GM12878 (cell line): ENCODE data around the gene AFF1. TPM values are rescaled to one million over a fixed set of nuclear protein-coding genes. Genes with fewer than 3 reads are reported as not detected.
A peak's percentile ranks its signal among the peaks of the same experiment; 100 is the strongest.

Source experiments
- BACH1 ChIP-seq: fragments of 450-650 bp; IDR thresholded peaks from 2 replicates; pipeline ENCODE4 v1.6.1; 2017; ENCODE audit warnings: mild to moderate bottlenecking, borderline replicate concordance
- CBX3 ChIP-seq: fragments of 200-600 bp; sonication (generic); IDR thresholded peaks from 2 replicates; pipeline ENCODE4 v1.6.1; 2016; ENCODE audit warnings: low read depth, borderline replicate concordance
- CHD2 ChIP-seq: IDR thresholded peaks from 2 replicates; pipeline ENCODE4 v1.6.1; 2011; ENCODE audit warnings: low read depth, low read length, improper control_type of control experiment, borderline replicate concordance
- CREM ChIP-seq: IDR thresholded peaks from 2 replicates; pipeline ENCODE4 v1.6.1; 2014; ENCODE audit warnings: antibody characterized with exemption, low read depth
- CUX1 ChIP-seq: IDR thresholded peaks from 2 replicates; pipeline ENCODE4 v1.6.1; 2012; ENCODE audit warnings: improper control_type of control experiment, low read depth, low read length; ENCODE audit not compliant: insufficient replicate concordance
- ESRRA ChIP-seq: IDR thresholded peaks from 2 replicates; pipeline ENCODE4 v1.6.1; 2012; ENCODE audit warnings: mild to moderate bottlenecking, low read length, improper control_type of control experiment
- FOS ChIP-seq: IDR thresholded peaks from 3 replicates; pipeline ENCODE4 v1.6.1; 2011; ENCODE audit warnings: borderline replicate concordance; ENCODE audit not compliant: insufficient read length; ENCODE audit errors: extremely low read depth
- JUND ChIP-seq: IDR thresholded peaks from 2 replicates; pipeline ENCODE4 v1.6.1; 2012; ENCODE audit warnings: low read depth, mild to moderate bottlenecking, low read length, improper control_type of control experiment, moderate library complexity
- NKRF ChIP-seq: fragments of 450-650 bp; conservative IDR thresholded peaks from 2 replicates; pipeline ENCODE4 v1.6.1; 2017; ENCODE audit warnings: mild to moderate bottlenecking, moderate library complexity
- PBX3 ChIP-seq: IDR thresholded peaks from 2 replicates; pipeline ENCODE4 v1.6.1; 2011; ENCODE audit warnings: mild to moderate bottlenecking, low read depth, low read length, moderate library complexity; ENCODE audit not compliant: insufficient replicate concordance
- RB1 ChIP-seq: fragments of 450-650 bp; formaldehyde crosslinking; IDR thresholded peaks from 2 replicates; pipeline ENCODE4 v1.6.1; 2017; ENCODE audit warnings: mild to moderate bottlenecking, borderline replicate concordance
- SMAD5 ChIP-seq: IDR thresholded peaks from 2 replicates; pipeline ENCODE4 v1.6.1; 2016; ENCODE audit warnings: antibody characterized with exemption, low read depth
- SPI1 ChIP-seq: IDR thresholded peaks from 2 replicates; pipeline ENCODE4 v1.6.1; 2011; ENCODE audit warnings: low read depth, mild to moderate bottlenecking, low read length, moderate library complexity, borderline replicate concordance; ENCODE audit not compliant: insufficient read depth
- TCF7 ChIP-seq: IDR thresholded peaks from 2 replicates; pipeline ENCODE4 v1.6.1; 2014; ENCODE audit warnings: antibody characterized with exemption, borderline replicate concordance
- ZBTB40 ChIP-seq: fragments of 450-650 bp; IDR thresholded peaks from 2 replicates; pipeline ENCODE4 v1.6.1; 2016; ENCODE audit warnings: mild to moderate bottlenecking, moderate library complexity, borderline replicate concordance
- ZNF384 ChIP-seq: IDR thresholded peaks from 2 replicates; pipeline ENCODE4 v1.6.1; 2012; ENCODE audit warnings: low read depth, mild to moderate bottlenecking, low read length, improper control_type of control experiment, borderline replicate concordance
- polyA plus RNA-seq, 11 experiments: library from polyadenylated mRNA; depleted of rRNA in 4 of 11; unstranded in 6 of 11; stranded (reverse) in 5 of 11; fragments of >200 nt; fragmentation: Nextera tagmentation in 4 of 11; fragmentation: Illumina TruSeq in 1 of 11; extraction: Ambion mirVana in 4 of 11; extraction: Trizol in 1 of 11; gene quantifications; 1 replicate in 1 of 11; 2 replicates in 10 of 11; pipeline versions ENCODE4 v1.2.1 to v1.2.3, GENCODE V29; 2011 to 2016; ENCODE audit warnings: inconsistent platforms in 2 of 11, missing spikeins in 2 of 11, low read depth in 1 of 11
- total RNA-seq, 4 experiments: library from RNA; depleted of rRNA in 3 of 4; stranded (reverse); fragments of >200 nt in 3 of 4; fragmentation: Illumina TruSeq in 1 of 4; extraction: Trizol in 1 of 4; gene quantifications; 2 replicates each; pipeline versions ENCODE4 v1.2.1 to v1.2.3, GENCODE V29; 2013 to 2021

Gene AFF1
- total and polyA plus RNA-seq, 10 of the 15 experiments (the other 5 are each of a cell fraction or from before 2014, with no cell fraction given): 3.5 to 56.1 (median 21.5) TPM

GRCh38 chr4:86961116-86961515, 26.3 kb downstream of the AFF1 start (continued):
- TF ChIP-seq JUND (no peak), FOS (no peak), ZBTB40 (no peak), NKRF (no peak), ESRRA (no peak), PBX3 (no peak), CUX1 (no peak), BACH1 (no peak), TCF7 (no peak), RB1 (no peak), CREM (no peak), CBX3 (no peak), CHD2 (no peak), ZNF384 (no peak), SMAD5 (no peak), SPI1 (peak; percentile 84)
